ENCODE measurements around the gene BRMS1L.

BRMS1L gene

DNA sequence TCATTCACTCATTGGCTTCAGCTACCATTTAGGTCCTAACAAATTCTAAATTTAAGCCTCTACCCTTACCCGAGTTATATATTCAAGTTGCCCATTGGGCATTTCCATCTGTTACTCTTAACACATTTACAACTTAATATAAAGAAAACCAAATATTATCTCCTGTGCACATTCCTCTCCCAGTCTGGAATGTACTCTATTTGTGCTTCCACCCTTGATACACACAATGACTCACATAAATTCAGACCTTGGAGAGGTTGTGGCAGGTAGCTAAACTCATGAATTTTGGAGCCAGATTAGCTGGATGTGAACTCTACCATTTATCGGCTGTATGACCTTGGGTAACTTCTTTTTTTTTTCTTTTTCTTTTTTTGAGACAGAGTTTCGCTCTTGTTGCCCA is 51.1 kb downstream of the BRMS1L start:
- H3K9me3 Mint-ChIP-seq: no peaks in the 10 kb centered on the region
- H3K27ac Mint-ChIP-seq: no peak overlapping the region
- no peak overlapping the region for H3K4me3 Mint-ChIP-seq
- peaks cover 4% of the 10 kb centered on the region for H3K4me1 Mint-ChIP-seq (ENCODE audit: low read depth)
- no peaks in the 10 kb centered on the region for H3K27me3 Mint-ChIP-seq
- H3K36me3 Mint-ChIP-seq (ENCODE audit: low read depth): no peaks in the 10 kb centered on the region

DNA sequence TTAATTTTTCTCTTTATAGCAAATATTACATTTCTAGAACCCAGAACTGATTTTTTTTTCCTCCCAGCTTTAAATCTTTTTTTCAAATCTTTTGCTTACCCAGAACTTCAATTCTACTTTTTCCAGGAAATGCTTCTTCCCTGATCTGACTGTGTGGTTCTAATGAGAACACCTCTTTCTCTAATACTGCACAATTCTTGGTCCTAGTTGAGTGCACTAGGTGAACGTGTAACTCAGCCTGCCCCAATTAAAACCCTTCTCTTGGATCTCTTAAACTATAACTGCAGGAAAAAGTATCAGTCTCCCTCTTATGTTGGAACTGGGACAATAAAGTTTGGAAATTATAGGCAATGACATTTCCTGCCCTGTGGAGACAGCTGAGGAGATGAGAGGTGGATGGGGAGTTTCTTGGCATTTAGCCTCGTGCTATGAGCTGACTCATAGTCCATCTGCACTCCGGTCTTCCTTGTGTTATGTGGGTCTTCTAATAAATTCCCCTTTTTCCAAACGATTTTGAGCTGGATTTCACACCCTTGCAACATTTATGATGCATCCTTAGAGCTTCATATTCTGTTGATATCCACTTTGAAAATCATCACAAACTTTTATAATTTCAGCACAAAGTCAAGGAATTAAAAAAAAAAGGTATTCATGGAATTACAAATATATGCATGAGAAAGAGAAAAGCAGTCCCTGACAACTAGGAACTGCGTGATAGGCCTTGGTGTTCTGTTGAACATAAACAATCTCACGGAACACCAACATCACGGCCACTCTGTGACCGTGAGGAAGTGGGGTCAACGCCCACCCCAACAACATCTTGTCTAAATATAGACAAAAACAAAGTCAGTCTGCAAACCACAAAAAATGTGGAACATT is 52.4 kb downstream of the BRMS1L start:
- no peaks in the 10 kb centered on the region for H3K9me3 Mint-ChIP-seq
- no peak overlapping the region for H3K27ac Mint-ChIP-seq
- H3K36me3 Mint-ChIP-seq (ENCODE audit: low read depth): no peaks in the 10 kb centered on the region
- H3K4me1 Mint-ChIP-seq (ENCODE audit: low read depth): peaks cover 4% of the 10 kb centered on the region
- H3K4me3 Mint-ChIP-seq: no peak overlapping the region
- H3K27me3 Mint-ChIP-seq: no peaks in the 10 kb centered on the region

DNA sequence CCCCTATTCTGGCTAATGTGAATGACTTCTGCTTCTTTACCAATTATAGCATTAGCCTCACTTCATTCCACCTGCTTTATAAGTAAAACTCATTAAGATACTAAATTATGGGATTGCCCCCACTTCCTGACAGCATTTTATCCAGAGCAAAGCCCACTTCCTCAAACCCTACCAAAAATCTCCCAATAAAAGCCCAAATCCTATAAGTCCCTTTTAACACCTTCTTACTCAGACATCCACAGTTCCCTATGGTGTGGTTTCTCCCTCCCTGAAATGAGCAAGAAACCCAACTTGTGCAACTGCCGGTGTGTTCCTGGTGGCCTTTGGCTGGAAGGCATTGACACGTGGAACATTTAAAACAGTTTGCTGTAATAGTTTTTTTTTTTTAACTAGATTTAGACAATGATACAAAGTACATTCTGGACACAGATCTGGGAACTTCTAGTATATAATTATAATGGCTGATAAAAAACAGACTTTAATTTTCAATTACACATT is 53.1 kb downstream of the BRMS1L start:
- H3K4me1 Mint-ChIP-seq (ENCODE audit: low read depth): peaks cover 4% of the 10 kb centered on the region

DNA sequence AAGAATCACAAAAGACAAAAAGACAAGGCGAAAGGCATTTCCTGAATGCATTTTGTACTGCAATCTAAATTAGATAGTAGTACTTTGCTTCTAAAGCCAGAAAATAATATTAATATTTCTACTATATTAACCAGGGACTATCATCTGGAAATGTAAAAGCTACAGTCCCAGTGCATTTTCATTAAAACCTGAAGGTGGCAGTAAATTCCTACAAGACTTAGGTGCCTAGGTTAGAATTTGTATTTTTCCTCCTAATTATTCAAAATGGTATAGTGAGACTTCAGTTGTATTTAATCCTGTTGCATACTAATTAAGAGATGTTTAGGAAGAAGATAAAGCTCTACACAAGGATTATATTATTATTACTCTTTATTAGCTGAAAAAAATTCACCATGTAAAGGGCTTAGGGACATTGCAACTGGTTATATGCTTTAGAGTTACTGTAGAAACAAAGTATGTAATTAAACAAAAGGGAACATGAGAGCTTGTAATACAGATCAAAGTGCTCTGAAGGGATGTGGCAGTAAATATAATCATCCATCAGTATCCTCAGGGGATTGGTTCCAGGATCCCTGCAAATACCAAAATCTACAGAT is 53.6 kb downstream of the BRMS1L start:
- no peaks in the 10 kb centered on the region for H3K36me3 Mint-ChIP-seq (ENCODE audit: low read depth)
- no peaks in the 10 kb centered on the region for H3K9me3 Mint-ChIP-seq
- H3K4me1 Mint-ChIP-seq (ENCODE audit: low read depth): peaks cover 4% of the 10 kb centered on the region
- no peaks in the 10 kb centered on the region for H3K27me3 Mint-ChIP-seq
- H3K4me3 Mint-ChIP-seq: no peak overlapping the region
- no peak overlapping the region for H3K27ac Mint-ChIP-seq

More for the DNA sequence above, 53.1 kb downstream of the BRMS1L start:
- H3K4me3 Mint-ChIP-seq: no peak overlapping the region
- H3K27me3 Mint-ChIP-seq: no peaks in the 10 kb centered on the region
- H3K27ac Mint-ChIP-seq: no peak overlapping the region
- H3K9me3 Mint-ChIP-seq: no peaks in the 10 kb centered on the region
- no peaks in the 10 kb centered on the region for H3K36me3 Mint-ChIP-seq (ENCODE audit: low read depth)

DNA sequence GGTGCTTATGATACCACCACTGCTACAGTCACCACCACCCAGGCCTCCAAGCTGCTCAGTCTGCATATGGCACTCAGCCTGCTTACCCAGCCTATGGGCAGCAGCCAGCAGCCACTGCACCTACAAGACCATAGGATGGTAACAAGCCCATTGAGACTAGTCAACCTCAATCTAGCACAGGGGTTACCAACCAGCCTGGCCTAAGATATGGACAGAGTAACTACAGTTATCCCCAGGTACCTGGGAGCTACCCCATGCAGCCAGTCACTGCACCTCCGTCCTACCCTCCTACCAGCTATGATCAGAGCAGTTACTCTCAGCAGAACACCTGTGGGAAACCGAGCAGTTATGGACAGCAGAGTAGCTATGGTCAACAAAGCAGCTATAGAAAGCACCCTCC is 55.1 kb downstream of the BRMS1L start:
- Mint-ChIP-seq H3K9me3 (no peaks in the 10 kb centered on the region), H3K27ac (no peak overlapping the region), H3K36me3 (ENCODE audit: low read depth) (no peaks in the 10 kb centered on the region), H3K4me3 (no peak overlapping the region), H3K4me1 (ENCODE audit: low read depth) (peaks cover 4% of the 10 kb centered on the region), H3K27me3 (no peaks in the 10 kb centered on the region)

DNA sequence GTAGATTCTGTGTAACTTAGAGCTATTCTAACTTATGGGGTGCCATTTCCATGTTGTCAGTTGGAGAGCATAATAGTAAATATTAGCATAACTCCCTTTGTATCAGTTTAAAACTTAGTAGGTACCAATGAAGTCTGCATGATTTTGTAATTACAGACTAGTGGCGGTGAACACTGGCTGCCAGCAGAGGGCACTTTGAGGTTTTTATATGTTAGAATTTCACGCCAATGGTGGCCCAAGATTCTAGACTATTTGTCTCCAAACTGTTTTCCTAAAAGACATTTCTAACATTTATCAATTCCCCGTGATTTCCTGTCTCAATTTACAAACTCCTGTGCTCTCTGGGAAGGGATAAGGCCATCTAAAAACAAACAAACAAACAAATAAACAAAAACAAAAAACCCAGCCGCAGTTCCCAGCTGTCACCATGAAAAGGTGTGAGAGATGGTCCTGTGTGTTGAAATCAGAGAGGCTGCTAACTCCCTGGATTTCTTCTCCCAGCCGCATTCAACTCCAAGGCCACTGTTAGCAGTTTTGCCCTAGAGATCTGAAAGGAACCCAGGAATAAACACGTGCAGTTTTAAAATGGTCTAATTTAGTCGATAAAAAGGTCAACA is 57.6 kb downstream of the BRMS1L start:
- Mint-ChIP-seq H3K4me3 (no peak overlapping the region), H3K9me3 (no peaks in the 10 kb centered on the region), H3K36me3 (ENCODE audit: low read depth) (no peaks in the 10 kb centered on the region), H3K27me3 (no peaks in the 10 kb centered on the region), H3K4me1 (ENCODE audit: low read depth) (peaks cover 4% of the 10 kb centered on the region), H3K27ac (no peak overlapping the region)

DNA sequence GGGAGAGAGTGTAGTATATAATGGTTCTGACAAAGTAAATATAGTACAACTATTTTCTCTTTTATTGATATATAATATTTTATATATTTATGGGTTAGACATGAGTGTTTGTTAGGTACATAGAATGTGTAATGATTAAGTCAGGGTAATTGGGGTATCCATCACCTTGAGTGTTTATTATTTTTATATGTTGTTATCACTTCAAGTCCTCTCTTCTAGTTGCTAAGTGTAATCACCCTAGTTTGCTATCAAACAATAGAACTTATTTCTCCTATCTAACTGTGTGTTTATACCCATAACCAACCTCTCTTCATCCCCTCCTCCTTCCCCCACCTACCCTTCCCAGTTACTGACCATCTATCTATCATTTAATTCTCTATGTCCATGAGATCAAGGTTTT is 64.2 kb downstream of the BRMS1L start:
- no peaks in the 10 kb centered on the region for H3K4me1 Mint-ChIP-seq (ENCODE audit: low read depth)
- no peak overlapping the region for H3K27ac Mint-ChIP-seq
- no peak overlapping the region for H3K4me3 Mint-ChIP-seq
- no peaks in the 10 kb centered on the region for H3K36me3 Mint-ChIP-seq (ENCODE audit: low read depth)
- H3K27me3 Mint-ChIP-seq: no peaks in the 10 kb centered on the region
- H3K9me3 Mint-ChIP-seq: peaks cover 18% of the 10 kb centered on the region

DNA sequence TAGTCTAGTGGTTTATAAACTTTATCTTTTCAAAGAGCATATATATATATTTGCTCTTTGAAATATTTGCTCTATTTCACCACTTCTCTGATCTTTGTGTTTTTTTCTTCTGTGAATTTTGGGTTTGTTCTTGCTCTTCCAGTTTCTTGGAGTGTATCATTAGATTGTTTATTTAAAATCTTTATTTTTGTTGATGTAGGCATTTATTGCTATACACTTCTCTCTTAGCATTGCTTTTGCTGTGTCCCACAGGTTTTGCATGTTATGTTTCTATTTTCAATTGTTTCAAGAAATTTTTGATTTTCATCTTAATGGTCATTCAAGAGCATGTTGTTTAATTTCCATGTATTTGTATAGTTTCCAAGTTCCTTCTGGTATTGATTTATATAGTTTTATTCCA is 69.1 kb downstream of the BRMS1L start:
- peaks cover 3% of the 10 kb centered on the region for H3K27me3 Mint-ChIP-seq

DNA sequence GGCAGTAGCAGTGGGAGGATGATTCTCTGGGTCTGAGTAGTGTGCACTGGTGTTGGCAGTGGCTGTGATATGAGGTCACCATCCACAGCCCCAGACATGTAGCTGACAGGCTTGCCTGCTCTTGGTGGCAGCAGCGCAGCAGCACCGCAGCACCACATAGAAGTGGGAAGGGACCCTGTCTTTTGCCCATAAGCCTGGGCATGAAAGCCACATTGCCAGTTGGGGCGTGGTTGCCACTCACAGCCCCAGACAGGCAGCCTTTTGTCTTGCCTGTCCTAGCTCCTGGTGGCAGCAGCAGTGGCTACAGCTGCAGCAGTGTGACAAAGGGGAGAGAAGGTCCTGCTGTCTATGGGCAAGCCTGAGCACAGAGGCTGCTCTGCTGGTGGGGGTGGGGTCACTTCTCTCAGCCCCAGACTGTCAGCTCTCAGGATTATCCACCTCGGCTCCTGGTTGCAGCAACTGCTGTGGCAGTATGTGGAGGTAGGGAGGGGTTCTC is 71.5 kb downstream of the BRMS1L start:
- Mint-ChIP-seq H3K27me3 (peaks cover 3% of the 10 kb centered on the region), H3K4me3 (no peak overlapping the region), H3K36me3 (ENCODE audit: low read depth) (peaks cover 5% of the 10 kb centered on the region)

More for the DNA sequence above, 69.1 kb downstream of the BRMS1L start:
- H3K36me3 Mint-ChIP-seq (ENCODE audit: low read depth): peaks cover 5% of the 10 kb centered on the region
- no peak overlapping the region for H3K4me3 Mint-ChIP-seq
- peaks cover 34% of the 10 kb centered on the region for H3K9me3 Mint-ChIP-seq
- no peak overlapping the region for H3K27ac Mint-ChIP-seq
- no peaks in the 10 kb centered on the region for H3K4me1 Mint-ChIP-seq (ENCODE audit: low read depth)

DNA sequence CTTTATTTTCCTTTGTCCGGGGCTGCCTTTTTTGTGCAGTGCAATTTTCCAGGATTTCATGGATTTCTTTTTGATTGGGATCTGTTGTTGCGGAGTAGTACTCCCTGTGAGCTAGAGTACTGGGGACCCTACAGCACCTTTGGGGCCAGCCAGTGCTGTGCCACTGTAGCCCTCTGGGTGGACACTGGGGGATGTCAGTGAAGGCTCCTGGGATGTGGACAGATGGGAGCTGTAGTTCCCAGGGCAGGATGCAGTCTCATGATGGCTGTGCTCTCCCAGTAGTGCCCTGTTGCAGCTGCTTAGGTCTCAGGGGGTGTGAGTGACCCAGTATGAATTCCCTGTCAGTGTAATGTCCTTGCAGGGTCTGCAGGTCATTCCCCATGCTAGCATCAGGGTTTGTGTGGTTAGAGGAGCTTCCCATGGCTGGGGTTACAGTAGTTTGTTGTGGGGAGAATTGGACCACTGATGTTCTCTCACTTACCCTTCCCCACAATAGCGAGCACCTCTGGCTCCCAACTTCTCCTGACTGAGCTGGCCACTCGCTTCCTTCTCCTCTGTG is 72.2 kb downstream of the BRMS1L start:
- Mint-ChIP-seq H3K27ac (no peak overlapping the region), H3K4me1 (ENCODE audit: low read depth) (no peaks in the 10 kb centered on the region), H3K36me3 (ENCODE audit: low read depth) (peaks cover 5% of the 10 kb centered on the region), H3K4me3 (no peak overlapping the region), H3K27me3 (peaks cover 3% of the 10 kb centered on the region), H3K9me3 (peaks cover 32% of the 10 kb centered on the region)

More for the DNA sequence above, 71.5 kb downstream of the BRMS1L start:
- H3K9me3 Mint-ChIP-seq: peaks cover 34% of the 10 kb centered on the region
- H3K4me1 Mint-ChIP-seq (ENCODE audit: low read depth): no peaks in the 10 kb centered on the region
- no peak overlapping the region for H3K27ac Mint-ChIP-seq

DNA sequence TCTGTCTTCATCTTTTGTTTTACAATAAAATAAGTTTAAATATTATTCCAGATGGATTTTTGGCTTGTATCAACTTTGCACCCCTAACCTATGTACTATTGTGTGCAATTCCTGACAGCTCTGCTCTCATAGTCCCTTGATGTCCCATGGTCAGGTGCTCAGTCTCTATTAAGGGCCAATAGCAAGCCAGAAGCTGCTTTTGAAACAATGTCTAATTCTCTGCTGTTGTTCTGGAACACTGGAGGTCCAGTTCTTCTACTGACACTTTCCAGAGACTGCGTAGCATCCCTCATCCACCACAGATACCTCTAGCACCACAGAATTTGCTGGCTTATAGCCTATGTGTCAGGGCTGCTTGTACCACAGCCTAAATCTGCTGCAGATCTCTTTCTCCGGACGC is 74.6 kb downstream of the BRMS1L start:
- H3K27ac Mint-ChIP-seq: no peak overlapping the region
- H3K36me3 Mint-ChIP-seq (ENCODE audit: low read depth): peaks cover 5% of the 10 kb centered on the region
- H3K27me3 Mint-ChIP-seq: peaks cover 3% of the 10 kb centered on the region
- peaks cover 14% of the 10 kb centered on the region for H3K9me3 Mint-ChIP-seq
- no peak overlapping the region for H3K4me3 Mint-ChIP-seq
- H3K4me1 Mint-ChIP-seq (ENCODE audit: low read depth): no peaks in the 10 kb centered on the region

DNA sequence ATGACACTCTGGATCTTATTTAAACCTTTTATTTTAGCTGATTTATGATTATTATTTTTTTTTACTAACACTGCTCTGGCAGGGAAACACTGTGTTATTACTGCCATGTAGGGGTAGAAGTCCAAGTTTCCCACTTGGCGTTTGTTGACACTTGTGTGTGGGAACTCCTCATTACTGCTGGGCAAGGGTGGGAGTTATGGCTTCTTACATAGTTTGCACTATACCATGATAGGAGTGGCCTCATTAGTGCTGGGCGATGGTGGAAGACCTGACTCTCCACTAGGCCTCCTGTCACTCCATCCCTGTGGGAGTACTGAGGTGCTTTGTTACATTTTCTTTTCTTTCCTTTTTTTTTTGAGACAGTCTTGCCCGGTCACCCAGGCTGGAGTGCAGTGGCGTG is 83.5 kb downstream of the BRMS1L start:
- H3K27me3 Mint-ChIP-seq: no peaks in the 10 kb centered on the region
- H3K4me1 Mint-ChIP-seq (ENCODE audit: low read depth): no peaks in the 10 kb centered on the region
- no peak overlapping the region for H3K27ac Mint-ChIP-seq
- H3K36me3 Mint-ChIP-seq (ENCODE audit: low read depth): no peaks in the 10 kb centered on the region
- H3K9me3 Mint-ChIP-seq: no peaks in the 10 kb centered on the region
- H3K4me3 Mint-ChIP-seq: no peak overlapping the region

DNA sequence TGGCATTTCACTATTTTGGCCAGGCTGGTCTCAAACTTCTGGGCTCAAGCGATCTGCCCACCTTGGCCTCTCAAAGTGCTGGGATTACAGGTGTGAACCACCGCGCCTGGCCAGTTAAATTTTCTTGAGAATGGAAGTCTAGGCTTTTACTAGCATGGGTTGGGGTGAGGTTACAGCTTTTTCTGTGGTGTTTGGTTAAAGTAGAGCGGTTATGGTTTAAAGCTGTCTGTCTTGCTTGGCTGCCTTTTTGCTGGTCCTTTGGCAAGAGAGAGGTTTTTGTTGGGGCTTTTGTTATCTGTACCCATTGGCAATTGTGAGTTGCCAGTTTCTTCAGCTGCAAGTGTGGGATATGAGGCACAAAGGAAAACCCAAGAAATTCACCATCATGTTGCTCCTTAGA is 84.1 kb downstream of the BRMS1L start:
- Mint-ChIP-seq H3K4me1 (ENCODE audit: low read depth) (no peaks in the 10 kb centered on the region), H3K36me3 (ENCODE audit: low read depth) (no peaks in the 10 kb centered on the region), H3K4me3 (no peak overlapping the region), H3K27me3 (no peaks in the 10 kb centered on the region), H3K27ac (no peak overlapping the region), H3K9me3 (no peaks in the 10 kb centered on the region)

DNA sequence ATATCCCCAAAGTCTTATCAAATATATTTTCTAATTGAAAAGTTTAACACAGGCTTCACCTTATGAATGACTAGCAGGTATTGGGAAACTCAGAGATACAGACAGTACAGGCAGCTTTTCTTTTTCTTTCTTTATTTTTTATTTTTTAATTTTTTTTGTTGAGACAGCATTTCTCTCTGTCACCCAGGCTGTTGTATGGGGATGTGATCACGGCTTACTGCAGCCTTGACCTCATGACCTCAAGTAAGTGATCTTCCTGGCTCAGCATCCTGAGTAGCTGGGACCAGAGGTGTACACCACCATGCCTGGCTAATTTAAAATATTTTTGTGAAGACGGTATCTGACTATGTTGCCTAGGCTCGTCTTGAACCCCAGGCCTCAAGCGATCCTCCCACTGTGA is 85.0 kb downstream of the BRMS1L start:
- Mint-ChIP-seq H3K36me3 (ENCODE audit: low read depth) (no peaks in the 10 kb centered on the region), H3K9me3 (no peaks in the 10 kb centered on the region), H3K4me1 (ENCODE audit: low read depth) (no peaks in the 10 kb centered on the region), H3K4me3 (no peak overlapping the region), H3K27ac (no peak overlapping the region), H3K27me3 (no peaks in the 10 kb centered on the region)

DNA sequence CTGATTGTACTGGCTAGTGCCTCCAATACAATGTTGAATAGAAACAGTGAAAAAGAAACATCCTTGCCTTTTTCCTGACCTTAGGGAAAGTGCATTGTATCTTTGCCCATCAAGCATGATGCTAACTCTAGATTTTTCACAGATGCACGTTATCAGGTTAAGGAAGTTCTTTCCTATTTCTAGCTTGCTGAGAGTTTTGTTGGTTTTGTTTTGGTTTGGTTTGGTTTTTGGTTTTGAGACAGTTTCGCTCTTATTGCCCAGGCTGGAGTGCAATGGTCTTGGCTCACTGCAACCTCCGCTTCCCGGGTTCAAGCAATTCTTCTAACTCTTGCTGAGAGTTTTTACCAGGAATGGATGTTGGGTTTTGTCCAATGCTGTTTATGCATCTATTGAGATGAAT is 89.0 kb downstream of the BRMS1L start:
- no peaks in the 10 kb centered on the region for H3K27me3 Mint-ChIP-seq
- no peaks in the 10 kb centered on the region for H3K4me1 Mint-ChIP-seq (ENCODE audit: low read depth)
- no peaks in the 10 kb centered on the region for H3K36me3 Mint-ChIP-seq (ENCODE audit: low read depth)
- peaks cover 16% of the 10 kb centered on the region for H3K9me3 Mint-ChIP-seq
- H3K27ac Mint-ChIP-seq: no peak overlapping the region
- no peak overlapping the region for H3K4me3 Mint-ChIP-seq
